WERI-Rb-1 (cell line): Measurements from ENCODE around the gene LRP6.

Source experiments
- DNase-seq: peaks from one replicate; pipeline ENCODE4 v3.0.0-alpha.2; 2020
- H3K27ac ChIP-seq: fragments of 250-450 bp; sonication (Bioruptor Pico); 2 replicates; pipeline ENCODE4 v1.5.1; 2020; ENCODE audit warnings: mild to moderate bottlenecking, moderate library complexity
- H3K27me3 ChIP-seq: fragments of 250-450 bp; sonication (Bioruptor Pico); 2 replicates; pipeline ENCODE4 v1.5.1; 2021; ENCODE audit warnings: mild to moderate bottlenecking, low read depth, moderate library complexity; ENCODE audit not compliant: insufficient read depth, severe bottlenecking
- H3K36me3 ChIP-seq: fragments of 250-450 bp; sonication (Bioruptor Pico); 2 replicates; pipeline ENCODE4 v1.5.1; 2020; ENCODE audit warnings: mild to moderate bottlenecking, moderate library complexity
- H3K4me3 ChIP-seq: 2 replicates; pipeline ENCODE4 v1.5.1; 2011; ENCODE audit warnings: low read depth, mild to moderate bottlenecking, control low read depth, low read length
- H3K9me3 ChIP-seq: fragments of 250-450 bp; sonication (Bioruptor Pico); 2 replicates; pipeline ENCODE4 v1.5.1; 2021; ENCODE audit warnings: mild to moderate bottlenecking, moderate library complexity; ENCODE audit not compliant: severe bottlenecking
- CTCF ChIP-seq: IDR thresholded peaks from 2 replicates; pipeline ENCODE4 v1.5.1; 2011; ENCODE audit warnings: low read depth, mild to moderate bottlenecking, control low read depth, inconsistent platforms, low read length

Gene LRP6

GRCh38 chr12:12270226-12270625 is 3.4 kb upstream of the LRP6 start:
- Histone ChIP-seq H3K4me3 (no peak overlapping the region), H3K27ac (no peak overlapping the region), H3K36me3 (no peaks in the 10 kb centered on the region), H3K9me3 (no peaks in the 10 kb centered on the region), H3K27me3 (no peaks in the 10 kb centered on the region)
- no peak for TF ChIP-seq CTCF
- no peak for DNase-seq

DNA sequence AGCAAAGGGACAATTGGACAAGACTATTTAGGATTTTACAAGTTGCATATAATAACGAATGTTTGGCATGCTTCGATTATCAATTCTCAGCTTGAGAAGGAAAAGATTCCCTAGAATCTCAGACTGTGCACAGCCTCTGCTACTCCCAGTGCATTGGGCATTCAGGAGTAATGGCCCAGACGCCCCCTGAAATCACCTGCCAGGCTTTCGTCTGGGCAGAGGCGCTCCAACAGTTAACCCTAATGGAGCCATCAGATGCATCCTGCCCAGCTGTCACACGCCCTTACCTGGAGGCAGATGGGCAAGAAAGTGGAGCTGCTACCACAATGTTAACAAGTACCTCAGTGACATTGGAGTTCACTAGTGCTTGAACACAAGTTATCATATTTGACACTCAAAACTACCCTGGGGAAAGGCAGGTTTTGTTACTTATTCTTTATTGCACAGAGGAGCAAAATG is 927 bp upstream of the LRP6 start:
- peak overlapping the region; percentile 99 for H3K27ac ChIP-seq
- no peaks in the 10 kb centered on the region for H3K27me3 ChIP-seq
- peak; percentile 44 for DNase-seq
- peak overlapping the region; percentile 91 for H3K4me3 ChIP-seq
- no peaks in the 10 kb centered on the region for H3K36me3 ChIP-seq
- no peaks in the 10 kb centered on the region for H3K9me3 ChIP-seq
- no peak for TF ChIP-seq CTCF

DNA sequence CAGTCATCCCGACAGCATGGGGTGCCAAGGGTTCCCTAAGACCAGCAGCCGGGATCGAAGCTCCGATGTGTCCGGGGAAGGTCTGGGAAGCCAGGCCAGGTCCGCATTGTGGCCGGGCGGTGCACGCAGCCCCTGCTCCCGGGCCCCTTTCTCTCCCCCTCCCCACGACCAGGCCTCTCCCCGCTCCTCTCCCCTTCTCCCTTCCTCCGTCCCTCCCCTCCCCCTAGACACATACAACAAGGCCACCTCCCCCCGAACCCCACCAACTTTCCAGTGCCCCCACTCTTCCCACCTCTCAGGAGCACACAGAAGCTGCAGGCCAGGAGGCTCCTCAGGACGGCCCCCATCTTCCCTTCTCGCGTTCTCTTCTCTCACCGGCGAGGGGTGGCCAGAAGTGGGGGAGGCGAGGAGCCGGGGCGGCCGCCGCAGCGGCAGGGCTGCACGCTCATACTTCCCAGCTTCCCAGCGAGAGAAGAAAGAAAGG is 413 bp downstream of the LRP6 start:
- DNase-seq, result peak; percentile 27
- TF ChIP-seq CTCF, result no peak
- Histone ChIP-seq H3K27ac (peak overlapping the region; percentile 99), H3K27me3 (no peaks in the 10 kb centered on the region), H3K9me3 (no peaks in the 10 kb centered on the region), H3K36me3 (no peaks in the 10 kb centered on the region), H3K4me3 (peak overlapping the region; percentile 91)

GRCh38 chr12:12265571-12266388 is 1.1 kb downstream of the LRP6 start:
- Histone ChIP-seq H3K27ac (peak overlapping the region; percentile 99), H3K9me3 (no peaks in the 10 kb centered on the region), H3K27me3 (no peaks in the 10 kb centered on the region), H3K36me3 (no peaks in the 10 kb centered on the region), H3K4me3 (peak overlapping the region; percentile 91)
- DNase-seq, result no peak
- TF ChIP-seq CTCF, result no peak

DNA sequence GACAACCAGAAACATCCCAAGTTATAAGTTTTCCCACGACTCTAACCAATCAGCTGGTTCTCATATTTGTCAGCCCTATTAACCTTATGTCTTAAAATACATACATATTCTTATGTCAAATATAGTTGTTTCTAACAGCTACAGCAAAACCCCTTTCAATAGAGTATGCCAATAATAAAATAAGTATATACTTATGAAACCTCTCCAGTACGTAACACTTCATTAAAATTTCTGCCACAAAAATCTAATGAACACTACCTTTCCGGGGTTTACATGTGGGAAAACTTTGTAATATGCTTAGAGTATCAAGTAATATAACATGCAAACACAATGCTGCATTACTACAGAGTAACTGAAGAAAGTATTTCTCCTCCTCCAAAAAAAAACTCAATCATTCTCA is 1.8 kb downstream of the LRP6 start:
- DNase-seq, result no peak
- H3K36me3 ChIP-seq, result no peaks in the 10 kb centered on the region
- no peak overlapping the region for H3K27ac ChIP-seq
- H3K4me3 ChIP-seq, result no peak overlapping the region
- TF ChIP-seq CTCF, result no peak
- no peaks in the 10 kb centered on the region for H3K9me3 ChIP-seq
- no peaks in the 10 kb centered on the region for H3K27me3 ChIP-seq
